ENCODE results near the gene CAMK2B.

The CAMK2B gene

DNA sequence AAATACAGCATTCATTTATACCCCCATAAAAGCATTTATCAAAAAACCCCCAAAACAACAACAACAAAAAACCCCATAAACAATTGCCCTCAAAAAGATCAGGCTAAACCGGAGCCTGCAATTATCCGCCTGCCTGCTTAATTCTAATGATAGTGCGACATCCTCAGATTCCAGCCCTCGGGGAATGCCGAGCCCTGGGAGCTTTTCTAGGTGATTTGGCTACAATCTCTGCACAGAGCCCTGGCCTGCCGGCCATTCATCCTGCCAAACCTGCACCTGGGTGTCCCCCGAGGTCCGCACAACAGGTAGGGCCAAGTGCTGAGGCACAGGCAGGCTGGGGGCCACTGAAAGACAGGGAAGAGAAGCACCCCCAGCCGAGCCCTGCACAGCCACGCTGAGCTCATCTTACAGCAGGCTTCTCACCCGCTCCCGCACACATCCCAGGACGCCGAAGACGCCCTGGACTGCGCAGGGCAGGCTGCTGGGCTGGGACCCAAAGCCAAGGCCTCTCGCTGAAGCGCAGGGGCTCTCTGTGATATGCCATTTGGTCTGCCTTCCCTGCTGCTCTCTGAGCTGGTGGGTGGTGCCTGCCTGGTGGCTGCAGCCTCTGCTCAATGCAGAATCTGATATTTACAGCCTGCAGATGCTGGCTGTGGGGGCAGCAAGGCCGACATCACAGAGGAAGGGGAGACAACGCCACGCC is 57.5 kb downstream of the CAMK2B start:
- TF ChIP-seq, protein P1, sequence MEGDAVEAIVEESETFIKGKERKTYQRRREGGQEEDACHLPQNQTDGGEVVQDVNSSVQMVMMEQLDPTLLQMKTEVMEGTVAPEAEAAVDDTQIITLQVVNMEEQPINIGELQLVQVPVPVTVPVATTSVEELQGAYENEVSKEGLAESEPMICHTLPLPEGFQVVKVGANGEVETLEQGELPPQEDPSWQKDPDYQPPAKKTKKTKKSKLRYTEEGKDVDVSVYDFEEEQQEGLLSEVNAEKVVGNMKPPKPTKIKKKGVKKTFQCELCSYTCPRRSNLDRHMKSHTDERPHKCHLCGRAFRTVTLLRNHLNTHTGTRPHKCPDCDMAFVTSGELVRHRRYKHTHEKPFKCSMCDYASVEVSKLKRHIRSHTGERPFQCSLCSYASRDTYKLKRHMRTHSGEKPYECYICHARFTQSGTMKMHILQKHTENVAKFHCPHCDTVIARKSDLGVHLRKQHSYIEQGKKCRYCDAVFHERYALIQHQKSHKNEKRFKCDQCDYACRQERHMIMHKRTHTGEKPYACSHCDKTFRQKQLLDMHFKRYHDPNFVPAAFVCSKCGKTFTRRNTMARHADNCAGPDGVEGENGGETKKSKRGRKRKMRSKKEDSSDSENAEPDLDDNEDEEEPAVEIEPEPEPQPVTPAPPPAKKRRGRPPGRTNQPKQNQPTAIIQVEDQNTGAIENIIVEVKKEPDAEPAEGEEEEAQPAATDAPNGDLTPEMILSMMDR (IDR thresholded peaks at IDR 0.05; ENCODE audit: borderline replicate concordance, control extremely low read depth, extremely low read depth, insufficient read depth, missing control alignments) = no peak
- no peak for DNase-seq (ENCODE audit: low spot score)

DNA sequence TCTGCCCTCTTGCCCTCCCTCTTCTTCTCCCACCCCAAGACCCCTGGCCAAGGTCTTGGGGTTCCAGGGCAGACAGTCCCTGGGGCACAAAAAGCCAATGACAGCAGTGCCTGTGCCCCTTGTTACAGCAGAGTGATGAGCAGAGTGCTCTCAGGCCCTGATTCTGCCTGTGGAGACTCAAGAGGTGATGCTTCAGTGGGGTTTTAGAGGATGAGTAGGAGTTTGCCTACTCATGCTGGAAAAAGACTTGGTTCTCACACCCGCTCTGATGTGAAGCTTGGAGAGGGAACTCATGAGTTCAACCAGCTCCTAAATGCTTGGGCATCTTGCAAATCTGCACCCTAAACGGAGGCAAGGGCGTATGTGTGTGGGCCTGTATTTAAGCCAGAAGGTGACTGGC is 58.2 kb downstream of the CAMK2B start:
- in situ Hi-C loops (cut with MboI; ENCODE audit: low sequenced_read_pairs, unreplicated experiment) = no loop called here
- no peak for DNase-seq (ENCODE audit: low spot score)
- TF ChIP-seq, protein P1 (IDR thresholded peaks at IDR 0.05; ENCODE audit: borderline replicate concordance, control extremely low read depth, extremely low read depth, insufficient read depth, missing control alignments) = no peak

More for the DNA sequence above, 57.5 kb downstream of the CAMK2B start:
- in situ Hi-C loops (cut with MboI; ENCODE audit: low sequenced_read_pairs, unreplicated experiment) = no loop called here

GRCh38 chr7:44266526-44266925 is 58.9 kb downstream of the CAMK2B start:
- TF ChIP-seq, protein P1 (IDR thresholded peaks at IDR 0.05; ENCODE audit: borderline replicate concordance, control extremely low read depth, extremely low read depth, insufficient read depth, missing control alignments) = no peak
- in situ Hi-C loops (cut with MboI; ENCODE audit: low sequenced_read_pairs, unreplicated experiment) = no loop called here
- DNase-seq (ENCODE audit: low spot score) = no peak

- DNase-seq (ENCODE audit: low spot score) = no peak
- in situ Hi-C loops (cut with MboI; ENCODE audit: low sequenced_read_pairs, unreplicated experiment) = no loop called here
- TF ChIP-seq, protein P1 (IDR thresholded peaks at IDR 0.05; ENCODE audit: borderline replicate concordance, control extremely low read depth, extremely low read depth, insufficient read depth, missing control alignments) = no peak
Measured at GRCh38 chr7:44265728-44266127, 59.7 kb downstream of the CAMK2B start.

- TF ChIP-seq, protein P1 (IDR thresholded peaks at IDR 0.05; ENCODE audit: borderline replicate concordance, control extremely low read depth, extremely low read depth, insufficient read depth, missing control alignments) = no peak
- no peak for DNase-seq (ENCODE audit: low spot score)
- in situ Hi-C loops (cut with MboI; ENCODE audit: low sequenced_read_pairs, unreplicated experiment) = no loop called here
Measured at GRCh38 chr7:44264221-44264931, 61.0 kb downstream of the CAMK2B start.

GRCh38 chr7:44263326-44264082 is 61.9 kb downstream of the CAMK2B start:
- TF ChIP-seq, protein P1 (IDR thresholded peaks at IDR 0.05; ENCODE audit: borderline replicate concordance, control extremely low read depth, extremely low read depth, insufficient read depth, missing control alignments) = no peak
- no peak for DNase-seq (ENCODE audit: low spot score)

More at GRCh38 chr7:44263326-44264082, 61.9 kb downstream of the CAMK2B start:
- in situ Hi-C loops (cut with MboI; ENCODE audit: low sequenced_read_pairs, unreplicated experiment) = no loop called here
